ENCODE measurements around the gene ALB.

GRCh38 chr4:73426666-73427065 lies 22.6 kb downstream of the ALB start:
- TF ChIP-seq CTCF (conservative IDR thresholded peaks at IDR 0.05; ENCODE audit: low read depth, low read length) = no peak
- TF ChIP-seq EZH2 (IDR thresholded peaks at IDR 0.05; ENCODE audit: low read length, unreplicated experiment) = no peak

Data from PC-3 (cell line).